ENCODE results near the gene HUWE1. TPM values are rescaled to one million over a fixed set of nuclear protein-coding genes. Genes with fewer than 3 reads are reported as not detected.

HUWE1 gene
- total and polyA plus RNA-seq, 9 of the 15 experiments (the other 6 are each of a cell fraction or from before 2014, with no cell fraction given), result 23.9 to 204 (median 65.1) TPM

DNA sequence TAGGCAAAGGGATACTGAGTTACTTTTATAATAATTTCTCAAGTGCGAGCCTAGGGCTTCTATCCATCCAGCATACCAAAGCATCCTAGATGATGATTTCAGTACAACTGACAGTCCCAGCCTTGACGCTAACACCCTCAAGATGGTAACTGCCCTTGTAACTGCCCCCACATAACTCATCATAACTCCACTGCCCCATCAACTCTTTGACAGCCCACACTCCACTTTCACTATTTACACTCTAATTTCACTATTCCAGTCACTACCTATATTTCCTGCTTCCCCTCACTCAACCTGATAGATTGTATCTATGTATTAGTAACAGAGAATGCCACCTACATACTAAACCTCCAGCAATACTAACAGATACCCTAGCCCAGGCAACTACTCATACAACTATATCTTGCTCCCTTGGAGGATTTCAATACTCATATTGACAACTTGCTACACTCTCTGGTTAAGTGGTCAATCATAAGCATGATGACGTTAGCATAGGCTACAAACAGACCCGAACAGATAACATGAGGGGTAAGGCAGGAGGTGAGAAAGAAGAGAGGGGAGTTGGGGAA is 65.0 kb downstream of the HUWE1 start:
- no peaks in the 10 kb centered on the region for H3K9me3 ChIP-seq (replicated peaks; ENCODE audit: control insufficient read depth, insufficient read depth, low read depth, low read length)
- no peaks in the 10 kb centered on the region for H3K27me3 ChIP-seq (ENCODE audit: control insufficient read depth in 2 of 2, insufficient read depth in 2 of 2, low read length in 2 of 2)
- TF ChIP-seq CXXC5 (CRISPR knock-in tag; IDR thresholded peaks at IDR 0.05), result no peak
- TF ChIP-seq MTA3 (IDR thresholded peaks at IDR 0.05; ENCODE audit: borderline replicate concordance), result no peak
- no peak for TF ChIP-seq ZC3H4 (CRISPR knock-in tag; IDR thresholded peaks at IDR 0.05; ENCODE audit: borderline replicate concordance)
- TF ChIP-seq ZNF561 (CRISPR knock-in tag; conservative IDR thresholded peaks at IDR 0.05), result no peak
- no peak for TF ChIP-seq KAT7 (CRISPR knock-in tag; IDR thresholded peaks at IDR 0.05; ENCODE audit: borderline replicate concordance)
- no peak for TF ChIP-seq SREBF1 (IDR thresholded peaks at IDR 0.05; ENCODE audit: borderline replicate concordance, low read depth, low read length)
- TF ChIP-seq HDGF (IDR thresholded peaks at IDR 0.05), result no peak
- no peak for TF ChIP-seq RHOXF2B (CRISPR knock-in tag; conservative IDR thresholded peaks at IDR 0.05)
- TF ChIP-seq ZNF551 (CRISPR knock-in tag; IDR thresholded peaks at IDR 0.05), result no peak
- no peak for TF ChIP-seq ZNF77 (CRISPR knock-in tag; IDR thresholded peaks at IDR 0.05)
- TF ChIP-seq, protein P1, sequence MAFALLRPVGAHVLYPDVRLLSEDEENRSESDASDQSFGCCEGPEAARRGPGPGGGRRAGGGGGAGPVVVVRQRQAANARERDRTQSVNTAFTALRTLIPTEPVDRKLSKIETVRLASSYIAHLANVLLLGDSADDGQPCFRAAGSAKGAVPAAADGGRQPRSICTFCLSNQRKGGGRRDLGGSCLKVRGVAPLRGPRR (CRISPR knock-in tag; IDR thresholded peaks at IDR 0.05), result no peak
- TF ChIP-seq ILF3 (IDR thresholded peaks at IDR 0.05; ENCODE audit: borderline replicate concordance), result no peak
- TF ChIP-seq ATF7 (IDR thresholded peaks at IDR 0.05), result no peak
- TF ChIP-seq ZBED1 (IDR thresholded peaks at IDR 0.05), result no peak
- TF ChIP-seq JUN (IDR thresholded peaks at IDR 0.05; ENCODE audit: borderline replicate concordance, low read depth, low read length), result no peak
- TF ChIP-seq JUN (CRISPR knock-in tag; IDR thresholded peaks at IDR 0.05; ENCODE audit: borderline replicate concordance), result no peak
- TF ChIP-seq HDAC8 (tag; IDR thresholded peaks at IDR 0.05), result no peak
- TF ChIP-seq, protein P2, sequence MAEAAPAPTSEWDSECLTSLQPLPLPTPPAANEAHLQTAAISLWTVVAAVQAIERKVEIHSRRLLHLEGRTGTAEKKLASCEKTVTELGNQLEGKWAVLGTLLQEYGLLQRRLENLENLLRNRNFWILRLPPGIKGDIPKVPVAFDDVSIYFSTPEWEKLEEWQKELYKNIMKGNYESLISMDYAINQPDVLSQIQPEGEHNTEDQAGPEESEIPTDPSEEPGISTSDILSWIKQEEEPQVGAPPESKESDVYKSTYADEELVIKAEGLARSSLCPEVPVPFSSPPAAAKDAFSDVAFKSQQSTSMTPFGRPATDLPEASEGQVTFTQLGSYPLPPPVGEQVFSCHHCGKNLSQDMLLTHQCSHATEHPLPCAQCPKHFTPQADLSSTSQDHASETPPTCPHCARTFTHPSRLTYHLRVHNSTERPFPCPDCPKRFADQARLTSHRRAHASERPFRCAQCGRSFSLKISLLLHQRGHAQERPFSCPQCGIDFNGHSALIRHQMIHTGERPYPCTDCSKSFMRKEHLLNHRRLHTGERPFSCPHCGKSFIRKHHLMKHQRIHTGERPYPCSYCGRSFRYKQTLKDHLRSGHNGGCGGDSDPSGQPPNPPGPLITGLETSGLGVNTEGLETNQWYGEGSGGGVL (CRISPR knock-in tag; IDR thresholded peaks at IDR 0.05), result no peak
- TF ChIP-seq, protein P3, sequence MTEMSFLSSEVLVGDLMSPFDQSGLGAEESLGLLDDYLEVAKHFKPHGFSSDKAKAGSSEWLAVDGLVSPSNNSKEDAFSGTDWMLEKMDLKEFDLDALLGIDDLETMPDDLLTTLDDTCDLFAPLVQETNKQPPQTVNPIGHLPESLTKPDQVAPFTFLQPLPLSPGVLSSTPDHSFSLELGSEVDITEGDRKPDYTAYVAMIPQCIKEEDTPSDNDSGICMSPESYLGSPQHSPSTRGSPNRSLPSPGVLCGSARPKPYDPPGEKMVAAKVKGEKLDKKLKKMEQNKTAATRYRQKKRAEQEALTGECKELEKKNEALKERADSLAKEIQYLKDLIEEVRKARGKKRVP (CRISPR knock-in tag; IDR thresholded peaks at IDR 0.05), result no peak
- no peak for TF ChIP-seq MEF2D (tag; conservative IDR thresholded peaks at IDR 0.05; ENCODE audit: low read depth)
- peaks cover 93% of the 10 kb centered on the region for H3K36me3 ChIP-seq (ENCODE audit: control insufficient read depth, insufficient read depth, low read length)
- no peak overlapping the region for H3K4me2 ChIP-seq (ENCODE audit: insufficient read depth, low read length)
- BruUV-seq (replicated peaks), result no TSS peak
- DNase-seq (ENCODE audit: extremely low read depth in 1 of 4, low spot score in 3 of 4) (no peak), ATAC-seq (no peak), FAIRE-seq (no peak)
- H3K27ac ChIP-seq (ENCODE audit: extremely low read depth, low read depth, low read length), result no peak overlapping the region
- ChIA-PET POLR2A (no interaction called here), CTCF (ENCODE audit: low intra/inter-chr PET ratio) (no interaction called here)
- 81% methylated on average over 4 of the region's 4 CpGs for WGBS (ENCODE audit: insufficient coverage, low coverage, missing lambda C conversion rate)
- H3K79me2 ChIP-seq (ENCODE audit: control insufficient read depth, insufficient read depth, low read length), result no peaks in the 10 kb centered on the region
- intact Hi-C loops (cut with micrococcal nuclease), result no loop called here
- H3K9me1 ChIP-seq (ENCODE audit: control insufficient read depth, insufficient read depth, low read length), result no peaks in the 10 kb centered on the region
- no peak overlapping the region for H2AFZ ChIP-seq (ENCODE audit: low read depth, low read length)
- H3K4me1 ChIP-seq (replicated peaks in 1 of 2; ENCODE audit: control insufficient read depth in 2 of 2, insufficient read depth in 2 of 2, low read length in 2 of 2), result no peaks in the 10 kb centered on the region
- H3K4me3 ChIP-seq, result no peak overlapping the region
- no peak overlapping the region for H3K9ac ChIP-seq (ENCODE audit: insufficient read depth in 1 of 2, low read depth in 2 of 2, low read length in 2 of 2)
- in situ Hi-C loops (cut with MboI), result no loop called here
- no peaks in the 10 kb centered on the region for H4K20me1 ChIP-seq (replicated peaks; ENCODE audit: control insufficient read depth, insufficient read depth, low read length)

Data from K562 (cell line).